Measurements from ENCODE around the gene CNOT6L. TPM values are rescaled to one million over a fixed set of nuclear protein-coding genes. Genes with fewer than 3 reads are reported as not detected.

Gene CNOT6L
- total RNA-seq, 1 experiment from 2014 or later: 29.7 TPM

DNA sequence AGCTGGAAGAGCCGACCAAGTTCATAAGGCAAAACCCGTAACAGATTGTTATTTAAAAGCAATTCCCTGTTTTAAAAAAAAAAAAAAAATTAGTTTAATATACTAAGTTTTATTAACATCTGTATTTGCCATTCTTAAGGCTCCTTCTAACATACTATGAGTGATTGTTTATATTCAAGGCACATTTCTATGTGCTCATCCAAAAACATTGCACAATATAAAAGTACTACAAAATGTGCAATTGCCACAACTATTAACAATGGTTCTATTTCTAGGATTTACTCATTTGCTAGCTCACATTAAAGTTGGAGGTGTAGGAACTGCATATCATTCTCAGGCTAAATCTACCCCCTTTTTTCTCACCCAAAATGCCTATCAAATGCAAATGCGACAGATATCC is 46.1 kb downstream of the CNOT6L start:
- intact Hi-C loops (cut with micrococcal nuclease; ENCODE audit: unreplicated experiment): no loop called here
- no peak overlapping the region for H3K4me3 Mint-ChIP-seq (ENCODE audit: low read depth, unreplicated experiment)
- no TSS peak for BruUV-seq (replicated peaks)
- H3K36me3 Mint-ChIP-seq (ENCODE audit: insufficient read depth, unreplicated experiment): no peaks in the 10 kb centered on the region
- no peak for DNase-seq
- H3K4me1 Mint-ChIP-seq (ENCODE audit: low read depth, unreplicated experiment): no peaks in the 10 kb centered on the region
- no peaks in the 10 kb centered on the region for H3K27me3 Mint-ChIP-seq (ENCODE audit: unreplicated experiment)
- H3K27ac Mint-ChIP-seq (ENCODE audit: unreplicated experiment): no peak overlapping the region
- CTCF ChIA-PET: no interaction called here
- H3K9me3 Mint-ChIP-seq (ENCODE audit: low read depth, unreplicated experiment): no peaks in the 10 kb centered on the region
- TF ChIP-seq, protein P1, sequence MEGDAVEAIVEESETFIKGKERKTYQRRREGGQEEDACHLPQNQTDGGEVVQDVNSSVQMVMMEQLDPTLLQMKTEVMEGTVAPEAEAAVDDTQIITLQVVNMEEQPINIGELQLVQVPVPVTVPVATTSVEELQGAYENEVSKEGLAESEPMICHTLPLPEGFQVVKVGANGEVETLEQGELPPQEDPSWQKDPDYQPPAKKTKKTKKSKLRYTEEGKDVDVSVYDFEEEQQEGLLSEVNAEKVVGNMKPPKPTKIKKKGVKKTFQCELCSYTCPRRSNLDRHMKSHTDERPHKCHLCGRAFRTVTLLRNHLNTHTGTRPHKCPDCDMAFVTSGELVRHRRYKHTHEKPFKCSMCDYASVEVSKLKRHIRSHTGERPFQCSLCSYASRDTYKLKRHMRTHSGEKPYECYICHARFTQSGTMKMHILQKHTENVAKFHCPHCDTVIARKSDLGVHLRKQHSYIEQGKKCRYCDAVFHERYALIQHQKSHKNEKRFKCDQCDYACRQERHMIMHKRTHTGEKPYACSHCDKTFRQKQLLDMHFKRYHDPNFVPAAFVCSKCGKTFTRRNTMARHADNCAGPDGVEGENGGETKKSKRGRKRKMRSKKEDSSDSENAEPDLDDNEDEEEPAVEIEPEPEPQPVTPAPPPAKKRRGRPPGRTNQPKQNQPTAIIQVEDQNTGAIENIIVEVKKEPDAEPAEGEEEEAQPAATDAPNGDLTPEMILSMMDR (IDR thresholded peaks at IDR 0.05; ENCODE audit: unreplicated experiment): no peak

- H3K9me3 Mint-ChIP-seq (ENCODE audit: low read depth, unreplicated experiment): no peaks in the 10 kb centered on the region
- no peaks in the 10 kb centered on the region for H3K36me3 Mint-ChIP-seq (ENCODE audit: insufficient read depth, unreplicated experiment)
- no peak overlapping the region for H3K27ac Mint-ChIP-seq (ENCODE audit: unreplicated experiment)
- no peaks in the 10 kb centered on the region for H3K27me3 Mint-ChIP-seq (ENCODE audit: unreplicated experiment)
- CTCF ChIA-PET: no interaction called here
- H3K4me1 Mint-ChIP-seq (ENCODE audit: low read depth, unreplicated experiment): no peaks in the 10 kb centered on the region
- TF ChIP-seq, protein P1 (IDR thresholded peaks at IDR 0.05; ENCODE audit: unreplicated experiment): no peak
- no peak overlapping the region for H3K4me3 Mint-ChIP-seq (ENCODE audit: low read depth, unreplicated experiment)
- intact Hi-C loops (cut with micrococcal nuclease; ENCODE audit: unreplicated experiment): no loop called here
- BruUV-seq (replicated peaks): no TSS peak
- DNase-seq: no peak
Measured at GRCh38 chr4:77771566-77771965, 47.6 kb downstream of the CNOT6L start.

GRCh38 chr4:77765720-77766119 is 53.4 kb downstream of the CNOT6L start:
- Mint-ChIP-seq H3K9me3 (ENCODE audit: low read depth, unreplicated experiment) (no peaks in the 10 kb centered on the region), H3K27me3 (ENCODE audit: unreplicated experiment) (no peaks in the 10 kb centered on the region), H3K27ac (ENCODE audit: unreplicated experiment) (no peak overlapping the region), H3K36me3 (ENCODE audit: insufficient read depth, unreplicated experiment) (no peaks in the 10 kb centered on the region), H3K4me1 (ENCODE audit: low read depth, unreplicated experiment) (no peaks in the 10 kb centered on the region), H3K4me3 (ENCODE audit: low read depth, unreplicated experiment) (no peak overlapping the region)
- DNase-seq: no peak
- CTCF ChIA-PET: no interaction called here
- TF ChIP-seq, protein P1 (IDR thresholded peaks at IDR 0.05; ENCODE audit: unreplicated experiment): no peak
- BruUV-seq (replicated peaks): no TSS peak
- intact Hi-C loops (cut with micrococcal nuclease; ENCODE audit: unreplicated experiment): no loop called here

DNA sequence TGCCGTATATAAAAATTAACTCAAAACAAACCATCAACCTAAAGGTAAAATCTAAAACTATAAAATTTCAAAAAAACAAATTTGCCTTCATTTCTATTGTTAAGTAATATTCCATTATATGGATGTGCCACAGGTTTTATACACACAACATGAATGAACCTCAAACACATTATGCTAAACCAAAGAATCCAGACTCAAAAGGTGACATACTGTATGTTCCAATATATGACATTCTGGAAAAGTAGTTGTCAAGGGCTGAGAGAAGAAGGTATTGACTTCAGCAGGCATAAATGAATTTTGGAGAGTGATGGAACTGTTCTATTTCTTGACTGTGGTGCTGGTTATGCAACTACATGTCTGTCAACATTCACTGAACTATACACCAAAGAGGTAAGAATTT is 56.6 kb downstream of the CNOT6L start:
- H3K9me3 Mint-ChIP-seq (ENCODE audit: low read depth, unreplicated experiment): no peaks in the 10 kb centered on the region
- BruUV-seq (replicated peaks): no TSS peak
- H3K27ac Mint-ChIP-seq (ENCODE audit: unreplicated experiment): no peak overlapping the region
- intact Hi-C loops (cut with micrococcal nuclease; ENCODE audit: unreplicated experiment): no loop called here
- TF ChIP-seq, protein P1 (IDR thresholded peaks at IDR 0.05; ENCODE audit: unreplicated experiment): no peak
- no peaks in the 10 kb centered on the region for H3K27me3 Mint-ChIP-seq (ENCODE audit: unreplicated experiment)
- CTCF ChIA-PET: no interaction called here
- no peaks in the 10 kb centered on the region for H3K36me3 Mint-ChIP-seq (ENCODE audit: insufficient read depth, unreplicated experiment)
- no peak for DNase-seq
- no peaks in the 10 kb centered on the region for H3K4me1 Mint-ChIP-seq (ENCODE audit: low read depth, unreplicated experiment)
- no peak overlapping the region for H3K4me3 Mint-ChIP-seq (ENCODE audit: low read depth, unreplicated experiment)

GRCh38 chr4:77761595-77761994 is 57.6 kb downstream of the CNOT6L start:
- H3K27ac Mint-ChIP-seq (ENCODE audit: unreplicated experiment): no peak overlapping the region
- no peaks in the 10 kb centered on the region for H3K36me3 Mint-ChIP-seq (ENCODE audit: insufficient read depth, unreplicated experiment)
- TF ChIP-seq, protein P1 (IDR thresholded peaks at IDR 0.05; ENCODE audit: unreplicated experiment): no peak
- no TSS peak for BruUV-seq (replicated peaks)
- H3K4me3 Mint-ChIP-seq (ENCODE audit: low read depth, unreplicated experiment): no peak overlapping the region
- CTCF ChIA-PET: no interaction called here
- intact Hi-C loops (cut with micrococcal nuclease; ENCODE audit: unreplicated experiment): no loop called here
- no peak for DNase-seq
- no peaks in the 10 kb centered on the region for H3K27me3 Mint-ChIP-seq (ENCODE audit: unreplicated experiment)
- H3K9me3 Mint-ChIP-seq (ENCODE audit: low read depth, unreplicated experiment): no peaks in the 10 kb centered on the region
- H3K4me1 Mint-ChIP-seq (ENCODE audit: low read depth, unreplicated experiment): no peaks in the 10 kb centered on the region

Data from Calu3 (cell line).